B cell (primary cell): ENCODE results near the gene ABLIM1. TPM values are rescaled to one million over a fixed set of nuclear protein-coding genes. Genes with fewer than 3 reads are reported as not detected.

ENCODE experiments used
- ATAC-seq: fragments of 200-7000 bp; cut with Tn5 transposase; one replicate; pipeline ENCODE4 v1.10.0; 2021; ENCODE audit warnings: low read depth, mild to moderate bottlenecking, moderate number of reproducible peaks, moderate library complexity
- CTCF ChIA-PET: fragments of 350-600 bp; sonication (Branson Sonifier 250); formaldehyde crosslinking; loops from one replicate; lab custom pipeline; 2021; ENCODE audit warnings: antibody characterized with exemption, inconsistent platforms; lab: Charles Lee
- POLR2A ChIA-PET: fragments of 350-600 bp; sonication (Branson Sonifier 250); formaldehyde crosslinking; loops from one replicate; lab custom pipeline; 2021; ENCODE audit warnings: antibody characterized with exemption; lab: Charles Lee
- DNase-seq: peaks from one replicate; pipeline ENCODE4 v3.0.0; 2013
- H2AFZ ChIP-seq: 2 replicates; pipeline ENCODE4 v1.6.1; 2012; ENCODE audit warnings: mild to moderate bottlenecking, low read depth, low read length; ENCODE audit not compliant: insufficient read depth, poor library complexity, severe bottlenecking
- H3K27ac ChIP-seq, 2 donors: 1 replicate in 1 of 2; 2 replicates in 1 of 2; pipeline ENCODE4 v1.5.1; 2012 to 2013; ENCODE audit warnings: low read length in 2 of 2, mild to moderate bottlenecking in 2 of 2, moderate library complexity in 1 of 2
- H3K27me3 ChIP-seq, 4 experiments: fragments of 200-600 bp in 1 of 4; sonication (generic) in 1 of 4; replicated peaks in 1 of 4; 1 replicate in 2 of 4; 2 replicates in 2 of 4; pipeline versions ENCODE4 v1.6.1 to v1.7.0; 2013 to 2016; ENCODE audit warnings: low read length in 3 of 4, mild to moderate bottlenecking in 2 of 4, mixed read lengths in 1 of 4, moderate library complexity in 1 of 4; ENCODE audit not compliant: insufficient read depth in 4 of 4, control insufficient read depth in 3 of 4; ENCODE audit errors: control extremely low read depth in 1 of 4
- H3K36me3 ChIP-seq, 2 experiments: replicated peaks in 1 of 2; 1 replicate in 1 of 2; 2 replicates in 1 of 2; pipeline versions ENCODE4 v1.6.1 to v1.7.1; 2013; ENCODE audit warnings: low read length in 1 of 2; ENCODE audit not compliant: insufficient read depth in 2 of 2, control insufficient read depth in 1 of 2; ENCODE audit errors: control extremely low read depth in 1 of 2, extremely low read depth in 1 of 2
- H3K4me1 ChIP-seq, 2 donors: fragments of 200-600 bp in 1 of 2; sonication (generic) in 1 of 2; 1 replicate in 1 of 2; 2 replicates in 1 of 2; pipeline versions ENCODE4 v1.5.1 to v1.6.1; 2013 to 2017; ENCODE audit warnings: low read length in 2 of 2; ENCODE audit not compliant: control insufficient read depth in 2 of 2, insufficient read depth in 2 of 2
- H3K4me2 ChIP-seq: replicated peaks from 2 replicates; pipeline ENCODE3; 2012; ENCODE audit warnings: mild to moderate bottlenecking, low read depth, low read length; ENCODE audit not compliant: poor library complexity, severe bottlenecking
- H3K4me3 ChIP-seq, 5 experiments: fragments of 200-600 bp in 1 of 5; sonication (generic) in 1 of 5; 1 replicate in 3 of 5; 2 replicates in 2 of 5; pipeline versions ENCODE4 v1.5.1 to v1.7.0; 2011 to 2016; ENCODE audit warnings: low read length in 4 of 5, mild to moderate bottlenecking in 4 of 5, low read depth in 2 of 5, control low read depth in 1 of 5, moderate library complexity in 1 of 5; ENCODE audit not compliant: insufficient read depth in 1 of 5; ENCODE audit errors: control extremely low read depth in 1 of 5, extremely low read depth in 1 of 5
- H3K79me2 ChIP-seq: fragments of 200-600 bp; sonication (generic); one replicate; pipeline ENCODE4 v1.6.0; 2016; ENCODE audit warnings: low read length; ENCODE audit not compliant: control insufficient read depth, insufficient read depth
- H3K9ac ChIP-seq: fragments of 200-600 bp; sonication (generic); 2 replicates; pipeline ENCODE4 v1.6.1; 2017; ENCODE audit warnings: mild to moderate bottlenecking, low read length, moderate library complexity
- H3K9me3 ChIP-seq, 3 donors: one replicate each; pipeline versions ENCODE4 v1.6.1 to v1.7.1; 2013; ENCODE audit warnings: low read length in 2 of 3; ENCODE audit not compliant: control insufficient read depth in 2 of 3, insufficient read depth in 1 of 3; ENCODE audit errors: control extremely low read depth in 1 of 3
- H4K20me1 ChIP-seq: 2 replicates; pipeline ENCODE4 v1.6.0; 2012; ENCODE audit warnings: mild to moderate bottlenecking, low read length; ENCODE audit not compliant: insufficient read depth, control insufficient read depth, poor library complexity, severe bottlenecking
- H3K27ac Mint-ChIP-seq: one replicate; pipeline ENCODE4 v1.8.0; 2021; ENCODE audit warnings: mixed read lengths
- H3K27me3 Mint-ChIP-seq: one replicate; pipeline ENCODE4 v1.8.0; 2021; ENCODE audit warnings: mixed read lengths
- H3K4me1 Mint-ChIP-seq: one replicate; pipeline ENCODE4 v1.8.0; 2021; ENCODE audit warnings: mixed read lengths
- H3K4me3 Mint-ChIP-seq: one replicate; pipeline ENCODE4 v1.8.0; 2021; ENCODE audit warnings: mixed read lengths
- H3K9me3 Mint-ChIP-seq: one replicate; pipeline ENCODE4 v1.8.0; 2022; ENCODE audit warnings: mixed read lengths; ENCODE audit not compliant: insufficient read depth
- EZH2 ChIP-seq: IDR thresholded peaks from 2 replicates; pipeline ENCODE4 v1.6.1; 2012; ENCODE audit warnings: borderline replicate concordance, low read depth, mild to moderate bottlenecking, moderate library complexity, low read length; ENCODE audit not compliant: insufficient read depth, poor library complexity, severe bottlenecking
- WGBS: methylation state at CpG from one replicate; pipeline ENCODE4 v1.1.5; 2013; ENCODE audit warnings: missing lambda C conversion rate; ENCODE audit not compliant: insufficient coverage; 5-methylcytosine and 5-hydroxymethylcytosine counted together
- intact Hi-C: fragments of 100-400 bp; cut with micrococcal nuclease; formaldehyde crosslinking; loops from one replicate; pipeline ENCODE4 v1.10.0; 2022
- polyA plus RNA-seq: library from polyadenylated mRNA; depleted of rRNA; stranded (reverse); fragments of >200 nt; gene quantifications from 2 replicates; pipeline ENCODE4 v1.2.3, GENCODE V29; 2012
- total RNA-seq, 2 donors: library from RNA; stranded (reverse); fragments of 120-200 nt in 1 of 2; gene quantifications; 1 replicate in 1 of 2; 2 replicates in 1 of 2; pipeline versions ENCODE4 v1.2.3 to v1.2.4, GENCODE V29; 2013 to 2022
- TF ChIP-seq, protein P1 (sequence below): fragments of 200-600 bp; IDR thresholded peaks from one replicate; pipeline ENCODE4 v1.8.0; 2022; ENCODE audit warnings: antibody characterized with exemption, mild to moderate bottlenecking

The ABLIM1 gene
- total and polyA plus RNA-seq, 2 donors (not counting 1 experiment from before 2014, with no cell fraction given): 55.6 to 148 TPM

DNA sequence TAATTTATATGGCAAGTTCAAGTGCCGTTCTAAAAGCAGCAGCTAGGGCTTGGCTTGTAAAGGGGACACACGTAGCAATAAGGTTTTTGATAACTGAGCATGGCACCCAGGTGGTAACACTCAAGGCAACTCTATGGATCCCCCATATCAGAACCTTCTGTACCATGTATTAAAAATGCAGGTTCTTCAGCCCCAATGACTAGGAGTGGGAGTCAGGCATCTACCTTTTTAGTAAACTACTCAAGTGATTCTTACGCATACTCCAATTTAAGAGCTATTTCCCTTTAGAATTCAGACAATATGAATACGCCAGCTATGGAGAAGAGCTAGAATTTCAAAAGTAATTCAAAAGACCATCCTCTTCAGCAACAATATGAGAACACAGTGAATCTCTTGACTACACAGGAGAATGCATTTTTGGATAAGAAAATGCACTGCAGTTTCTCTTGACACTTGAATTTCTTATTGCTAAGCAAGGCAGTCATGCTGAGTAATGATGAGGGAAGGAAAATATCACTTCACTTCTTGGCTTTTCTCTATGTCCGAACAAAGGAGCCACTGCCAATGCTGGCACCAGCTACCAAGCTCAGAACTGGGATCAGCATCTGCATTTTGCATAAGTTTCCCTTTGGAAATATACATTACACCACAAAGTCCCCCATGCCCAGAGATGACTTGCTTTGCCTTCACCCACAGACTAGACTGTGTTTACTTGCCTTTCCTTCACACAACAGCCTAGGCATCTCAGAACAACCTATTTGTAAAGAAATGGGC, 53.5 kb downstream of the ABLIM1 start:
- H3K79me2 ChIP-seq: no peaks in the 10 kb centered on the region
- no peak for TF ChIP-seq EZH2
- TF ChIP-seq, protein P1, sequence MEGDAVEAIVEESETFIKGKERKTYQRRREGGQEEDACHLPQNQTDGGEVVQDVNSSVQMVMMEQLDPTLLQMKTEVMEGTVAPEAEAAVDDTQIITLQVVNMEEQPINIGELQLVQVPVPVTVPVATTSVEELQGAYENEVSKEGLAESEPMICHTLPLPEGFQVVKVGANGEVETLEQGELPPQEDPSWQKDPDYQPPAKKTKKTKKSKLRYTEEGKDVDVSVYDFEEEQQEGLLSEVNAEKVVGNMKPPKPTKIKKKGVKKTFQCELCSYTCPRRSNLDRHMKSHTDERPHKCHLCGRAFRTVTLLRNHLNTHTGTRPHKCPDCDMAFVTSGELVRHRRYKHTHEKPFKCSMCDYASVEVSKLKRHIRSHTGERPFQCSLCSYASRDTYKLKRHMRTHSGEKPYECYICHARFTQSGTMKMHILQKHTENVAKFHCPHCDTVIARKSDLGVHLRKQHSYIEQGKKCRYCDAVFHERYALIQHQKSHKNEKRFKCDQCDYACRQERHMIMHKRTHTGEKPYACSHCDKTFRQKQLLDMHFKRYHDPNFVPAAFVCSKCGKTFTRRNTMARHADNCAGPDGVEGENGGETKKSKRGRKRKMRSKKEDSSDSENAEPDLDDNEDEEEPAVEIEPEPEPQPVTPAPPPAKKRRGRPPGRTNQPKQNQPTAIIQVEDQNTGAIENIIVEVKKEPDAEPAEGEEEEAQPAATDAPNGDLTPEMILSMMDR: no peak
- H3K9ac ChIP-seq: no peak overlapping the region
- ChIA-PET CTCF (interaction anchor here (0.6 kb wide), 1 partner anchor 10 kb away, joined by 3 read pairs; no protein-coding TSS in a partner anchor), POLR2A (no interaction called here)
- no CpG with 5 or more reads among the region's 5 CpGs for WGBS
- Mint-ChIP-seq H3K4me1 (no peaks in the 10 kb centered on the region), H3K9me3 (no peaks in the 10 kb centered on the region), H3K27ac (no peak overlapping the region), H3K27me3 (peaks cover 5% of the 10 kb centered on the region), H3K4me3 (no peak overlapping the region)
- intact Hi-C loops: no loop called here
- H4K20me1 ChIP-seq: no peaks in the 10 kb centered on the region
- H3K4me1 ChIP-seq: no peaks in the 10 kb centered on the region
- H3K4me2 ChIP-seq: no peak overlapping the region
- H3K27ac ChIP-seq: no peak overlapping the region
- no peaks in the 10 kb centered on the region for H3K36me3 ChIP-seq
- H3K9me3 ChIP-seq: no peaks in the 10 kb centered on the region
- DNase-seq (no peak), ATAC-seq (no peak)
- no peak overlapping the region for H2AFZ ChIP-seq
- H3K27me3 ChIP-seq: no peaks in the 10 kb centered on the region
- H3K4me3 ChIP-seq: no peak overlapping the region

DNA sequence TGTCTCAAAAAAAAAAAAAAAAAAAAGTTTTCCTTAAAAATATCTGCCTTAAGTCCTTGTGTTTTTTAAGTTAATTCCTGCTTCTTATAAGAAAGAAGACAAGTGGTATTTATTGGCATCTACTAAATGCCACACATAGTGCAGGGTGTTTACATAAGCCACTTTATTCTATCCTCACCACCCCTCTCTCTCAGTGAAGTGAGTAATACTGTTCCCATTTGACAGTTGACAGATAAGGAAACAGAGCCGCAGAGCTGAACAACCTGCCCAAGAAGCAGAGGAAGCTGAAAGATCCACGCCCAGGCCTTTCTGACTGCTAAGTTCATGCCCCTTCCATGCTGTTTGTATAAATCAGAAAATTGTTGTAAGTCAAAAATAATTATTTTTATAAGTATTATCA, 54.1 kb downstream of the ABLIM1 start:
- intact Hi-C loops: no loop called here
- Histone ChIP-seq H3K9ac (no peak overlapping the region), H3K4me1 (no peaks in the 10 kb centered on the region), H3K4me3 (no peak overlapping the region), H4K20me1 (no peaks in the 10 kb centered on the region), H3K27me3 (no peaks in the 10 kb centered on the region), H3K79me2 (no peaks in the 10 kb centered on the region), H3K36me3 (no peaks in the 10 kb centered on the region), H3K4me2 (no peak overlapping the region), H2AFZ (no peak overlapping the region), H3K9me3 (no peaks in the 10 kb centered on the region), H3K27ac (no peak overlapping the region)
- ChIA-PET POLR2A (no interaction called here), CTCF (interaction anchor here (0.6 to 0.9 kb wide), 2 partner anchors 10 to 13 kb away, joined by 3 to 5 read pairs; no protein-coding TSS in a partner anchor)
- no peak overlapping the region for H3K27ac Mint-ChIP-seq
- no peaks in the 10 kb centered on the region for H3K9me3 Mint-ChIP-seq
- H3K27me3 Mint-ChIP-seq: peaks cover 5% of the 10 kb centered on the region
- TF ChIP-seq EZH2: no peak
- TF ChIP-seq, protein P1: no peak
- H3K4me3 Mint-ChIP-seq: no peak overlapping the region
- WGBS: no CpG with 5 or more reads among the region's 2 CpGs
- DNase-seq (no peak), ATAC-seq (no peak)
- H3K4me1 Mint-ChIP-seq: no peaks in the 10 kb centered on the region
